ENCODE results near the gene RPS2. TPM values are rescaled to one million over a fixed set of nuclear protein-coding genes. Genes with fewer than 3 reads are reported as not detected.

RPS2 gene
- total RNA-seq, 1 experiment from 2014 or later = 2,950 TPM

GRCh38 chr16:1980030-1980769, 15.6 kb upstream of the RPS2 start:
- no peaks in the 10 kb centered on the region for H3K27me3 Mint-ChIP-seq (ENCODE audit: unreplicated experiment)
- no peak for TF ChIP-seq CTCF (IDR thresholded peaks at IDR 0.05; ENCODE audit: unreplicated experiment)

DNA sequence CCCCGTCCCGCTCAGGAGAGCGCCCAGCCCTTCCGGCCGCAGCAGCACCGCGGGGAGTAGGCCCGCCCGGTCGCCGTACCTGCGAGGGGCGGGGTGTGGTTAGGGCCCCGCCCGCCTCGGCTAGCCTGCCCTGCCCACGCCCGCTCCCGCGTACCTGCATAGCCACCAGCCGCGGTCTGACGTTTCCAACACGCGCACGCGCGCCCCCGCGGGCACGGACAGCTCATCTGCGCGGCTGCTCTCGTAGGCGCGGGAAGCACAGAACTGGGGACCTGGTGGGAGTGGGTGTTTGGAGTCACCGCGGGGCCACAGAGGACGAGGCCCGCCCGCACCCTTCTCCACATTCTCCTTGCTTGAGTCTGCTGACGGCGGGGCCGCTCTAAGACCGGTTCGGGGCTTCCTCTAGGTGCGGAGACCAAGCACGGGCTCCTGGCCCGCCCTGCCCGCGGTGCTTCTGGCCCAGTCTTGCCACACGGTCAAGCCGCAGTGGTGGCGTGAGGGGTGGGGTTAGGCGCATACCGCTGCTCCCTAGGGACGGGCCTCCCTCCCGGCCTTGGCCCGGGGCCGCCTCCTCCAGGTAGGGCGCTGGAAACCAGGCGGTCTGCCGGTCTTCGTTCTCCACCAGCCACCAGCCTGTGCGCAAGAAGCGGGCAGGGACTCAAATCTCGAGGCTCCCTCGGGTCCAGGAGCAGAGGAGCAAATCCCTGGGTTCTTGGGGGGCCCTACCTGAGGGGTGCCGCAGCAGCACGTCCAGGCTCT, 14.8 kb upstream of the RPS2 start:
- Mint-ChIP-seq H3K4me1 (ENCODE audit: low read depth, unreplicated experiment) (peaks cover 31% of the 10 kb centered on the region), H3K36me3 (ENCODE audit: insufficient read depth, unreplicated experiment) (peaks cover 83% of the 10 kb centered on the region), H3K9me3 (ENCODE audit: low read depth, unreplicated experiment) (no peaks in the 10 kb centered on the region), H3K27ac (ENCODE audit: unreplicated experiment) (peak overlapping the region; percentile 87), H3K4me3 (ENCODE audit: low read depth, unreplicated experiment) (peak overlapping the region; percentile 87), H3K27me3 (ENCODE audit: unreplicated experiment) (no peaks in the 10 kb centered on the region)
- intact Hi-C loops (cut with micrococcal nuclease; ENCODE audit: unreplicated experiment) = no loop called here
- DNase-seq = peak; percentile 97
- CTCF ChIA-PET = interaction anchor here (0.6 kb wide), 1 partner anchor 9 kb away, joined by 3 read pairs; no protein-coding TSS in a partner anchor
- no peak for TF ChIP-seq CTCF (IDR thresholded peaks at IDR 0.05; ENCODE audit: unreplicated experiment)
- BruUV-seq (replicated peaks) = no TSS peak

More at GRCh38 chr16:1980030-1980769, 15.6 kb upstream of the RPS2 start:
- CTCF ChIA-PET = no interaction called here
- BruUV-seq (replicated peaks) = no TSS peak
- Mint-ChIP-seq H3K27ac (ENCODE audit: unreplicated experiment) (peak overlapping the region; percentile 87), H3K4me3 (ENCODE audit: low read depth, unreplicated experiment) (peak overlapping the region; percentile 87), H3K36me3 (ENCODE audit: insufficient read depth, unreplicated experiment) (peaks cover 91% of the 10 kb centered on the region), H3K4me1 (ENCODE audit: low read depth, unreplicated experiment) (peaks cover 31% of the 10 kb centered on the region), H3K9me3 (ENCODE audit: low read depth, unreplicated experiment) (no peaks in the 10 kb centered on the region)
- DNase-seq = no peak
- intact Hi-C loops (cut with micrococcal nuclease; ENCODE audit: unreplicated experiment) = no loop called here

GRCh38 chr16:1978476-1979120, 14.0 kb upstream of the RPS2 start:
- Mint-ChIP-seq H3K9me3 (ENCODE audit: low read depth, unreplicated experiment) (no peaks in the 10 kb centered on the region), H3K27ac (ENCODE audit: unreplicated experiment) (peak overlapping the region; percentile 58), H3K4me3 (ENCODE audit: low read depth, unreplicated experiment) (peak overlapping the region; percentile 87), H3K27me3 (ENCODE audit: unreplicated experiment) (no peaks in the 10 kb centered on the region), H3K36me3 (ENCODE audit: insufficient read depth, unreplicated experiment) (peaks cover 79% of the 10 kb centered on the region), H3K4me1 (ENCODE audit: low read depth, unreplicated experiment) (peaks cover 33% of the 10 kb centered on the region)
- TF ChIP-seq CTCF (IDR thresholded peaks at IDR 0.05; ENCODE audit: unreplicated experiment) = no peak
- CTCF ChIA-PET = interaction anchor here (0.6 kb wide), 1 partner anchor 8 kb away, joined by 3 read pairs; no protein-coding TSS in a partner anchor
- BruUV-seq (replicated peaks) = no TSS peak
- intact Hi-C loops (cut with micrococcal nuclease; ENCODE audit: unreplicated experiment) = no loop called here
- DNase-seq = no peak

GRCh38 chr16:1977875-1978268, 13.2 kb upstream of the RPS2 start:
- DNase-seq = no peak
- TF ChIP-seq CTCF (IDR thresholded peaks at IDR 0.05; ENCODE audit: unreplicated experiment) = no peak
- H3K9me3 Mint-ChIP-seq (ENCODE audit: low read depth, unreplicated experiment) = no peaks in the 10 kb centered on the region
- H3K27ac Mint-ChIP-seq (ENCODE audit: unreplicated experiment) = no peak overlapping the region
- peaks cover 80% of the 10 kb centered on the region for H3K36me3 Mint-ChIP-seq (ENCODE audit: insufficient read depth, unreplicated experiment)
- peak overlapping the region; percentile 15 for H3K4me3 Mint-ChIP-seq (ENCODE audit: low read depth, unreplicated experiment)
- no peaks in the 10 kb centered on the region for H3K27me3 Mint-ChIP-seq (ENCODE audit: unreplicated experiment)
- no TSS peak for BruUV-seq (replicated peaks)
- CTCF ChIA-PET = no interaction called here
- intact Hi-C loops (cut with micrococcal nuclease; ENCODE audit: unreplicated experiment) = no loop called here
- peaks cover 34% of the 10 kb centered on the region for H3K4me1 Mint-ChIP-seq (ENCODE audit: low read depth, unreplicated experiment)

Measured in Calu3 (cell line).